CD4-positive, alpha-beta T cell treated with Interleukin-2 at 100 ng/mL for 4 hours (primary cell): ENCODE data around the gene SMURF2.
A peak's percentile ranks its signal among the peaks of the same experiment; 100 is the strongest.

Experiments
- DNase-seq: peaks from one replicate; pipeline ENCODE4 v3.0.0-alpha.2; 2020; ENCODE audit warnings: low spot score

SMURF2 gene

DNA sequence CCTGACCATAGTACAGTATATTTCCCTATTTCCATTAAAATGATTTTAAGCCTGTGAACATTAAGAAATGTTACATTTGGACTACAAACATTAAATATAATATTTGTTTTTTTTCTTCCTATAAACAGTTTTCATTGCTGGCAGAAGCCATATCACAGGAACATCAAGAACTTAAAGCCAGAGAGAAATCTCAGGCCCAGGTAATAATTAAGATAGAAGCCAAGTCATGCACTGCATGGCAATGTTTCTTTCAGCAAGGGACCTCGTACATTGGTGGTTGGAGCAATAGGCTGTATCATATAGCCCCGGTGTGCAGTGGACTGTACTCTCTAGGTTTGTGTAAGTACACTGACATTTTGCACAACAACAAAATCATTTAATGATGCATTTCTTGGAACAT, 125.2 kb downstream of the SMURF2 start:
- no peak for DNase-seq

DNA sequence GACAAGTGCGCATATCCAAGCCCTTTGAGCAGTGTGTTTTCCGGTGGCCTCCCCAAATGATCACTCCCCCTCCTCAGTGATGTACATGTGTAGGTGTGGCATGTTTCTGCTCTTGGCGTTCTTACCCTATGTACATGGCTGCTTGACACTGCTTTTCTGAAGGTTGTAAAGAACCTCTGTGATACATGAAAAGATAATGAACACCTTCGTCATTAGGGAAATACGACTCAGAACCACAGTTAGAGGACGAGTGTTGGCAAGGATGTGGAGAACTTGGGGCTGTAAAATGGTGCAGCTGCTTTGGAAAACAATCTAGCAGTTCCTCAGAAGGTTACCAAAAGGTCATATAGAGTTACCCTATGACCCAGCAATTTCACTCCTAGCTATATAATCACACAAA, 126.8 kb downstream of the SMURF2 start:
- DNase-seq: no peak

DNA sequence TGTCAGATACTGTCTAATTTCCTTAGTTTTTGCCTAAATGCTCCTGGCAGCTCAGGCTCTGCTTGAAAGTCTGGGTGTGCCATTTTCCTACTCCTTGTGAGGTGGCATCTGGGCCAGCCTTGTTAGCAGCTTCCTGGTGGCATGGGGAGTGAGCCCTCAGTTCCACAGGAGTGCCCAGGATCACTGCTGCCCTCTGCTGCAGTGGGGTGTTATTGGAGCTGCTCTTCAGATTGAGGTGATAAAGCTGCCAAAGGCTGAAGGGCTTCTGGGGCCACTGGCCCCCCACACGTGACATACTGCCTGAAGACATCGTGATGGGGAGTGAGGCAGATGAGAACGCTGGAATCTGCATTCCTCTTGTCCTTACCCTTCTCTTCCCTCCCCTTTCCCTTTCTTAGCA, 127.9 kb downstream of the SMURF2 start:
- DNase-seq: no peak

DNA sequence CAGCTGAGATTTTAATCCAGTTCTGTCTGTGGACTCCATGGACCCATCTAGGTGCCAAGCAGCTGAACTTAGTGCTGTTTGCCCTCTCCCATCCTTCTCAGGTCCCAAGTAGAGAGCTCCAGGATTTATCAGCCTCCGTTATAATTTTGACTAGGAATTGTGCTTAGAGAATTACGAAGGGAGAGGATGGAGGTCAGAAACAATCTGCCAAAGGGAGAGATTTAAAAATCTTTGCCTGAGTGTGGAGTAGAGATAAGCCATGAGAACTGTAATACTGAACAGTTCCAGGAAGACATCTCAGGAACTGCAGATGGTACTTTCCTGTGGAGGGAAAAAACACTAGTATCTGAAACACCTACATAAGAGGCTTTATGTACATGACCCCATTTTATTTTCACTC, 128.3 kb downstream of the SMURF2 start:
- no peak for DNase-seq

DNA sequence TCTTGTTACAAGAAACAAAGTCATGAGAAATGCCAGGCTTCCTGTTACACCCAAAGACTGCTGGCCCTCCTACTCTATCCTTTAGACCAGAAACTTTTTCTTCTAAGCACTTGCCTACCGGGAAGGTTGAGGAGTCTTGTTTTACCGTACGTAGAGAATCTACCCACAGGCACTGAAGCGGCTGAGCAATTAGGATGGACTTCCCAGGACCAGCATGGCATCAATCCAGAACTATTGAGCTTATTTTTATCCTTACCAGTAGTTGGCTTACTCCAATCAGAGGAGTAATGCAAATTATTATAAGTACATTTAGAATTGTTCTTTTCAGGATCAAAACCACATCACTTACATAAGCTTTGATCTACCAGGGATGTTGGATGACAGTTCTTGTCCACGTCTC, 129.7 kb downstream of the SMURF2 start:
- DNase-seq: no peak

- no peak for DNase-seq
These were observed 130.1 kb downstream of the SMURF2 start for GRCh38 chr17:64531955-64532371.

DNA sequence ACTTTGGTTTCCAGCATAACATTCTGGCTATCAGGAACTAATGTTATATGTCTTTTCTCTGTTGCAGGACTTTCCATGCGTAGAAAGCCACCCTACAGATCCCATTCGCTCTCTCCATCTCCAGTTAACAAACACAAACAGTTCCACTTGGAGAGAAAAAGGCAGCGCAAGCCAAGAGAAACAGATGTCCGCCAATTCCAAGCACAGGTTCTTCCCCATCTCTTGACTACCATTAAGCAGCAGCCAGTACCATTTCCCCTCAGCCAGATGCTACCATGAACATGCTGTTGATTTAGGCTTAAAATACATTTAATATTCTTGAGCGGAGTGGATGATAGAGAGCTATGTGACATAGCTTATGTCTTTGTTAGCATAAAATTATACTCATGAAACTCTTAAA, 132.9 kb downstream of the SMURF2 start:
- no peak for DNase-seq

GRCh38 chr17:64527914-64528313, 134.2 kb downstream of the SMURF2 start:
- no peak for DNase-seq

DNA sequence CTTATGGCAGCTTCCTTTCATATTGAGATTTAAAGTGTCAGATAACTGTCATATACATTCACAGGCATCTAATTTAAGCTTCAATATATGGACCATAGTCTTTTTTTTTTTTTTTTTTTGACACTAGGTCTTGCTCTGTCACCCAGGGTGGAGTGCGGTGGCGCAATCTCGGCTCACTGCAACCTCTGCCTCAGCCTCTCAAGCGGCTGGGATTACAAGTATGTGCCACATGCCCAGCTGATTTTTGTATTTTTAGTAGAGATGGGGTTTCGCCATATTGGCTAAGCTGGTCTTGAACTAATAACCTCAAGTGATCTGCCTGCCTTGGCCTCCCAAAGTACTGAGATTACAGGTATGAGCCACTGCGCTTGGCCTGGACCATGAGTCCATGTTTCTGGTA, 141.7 kb downstream of the SMURF2 start:
- DNase-seq: no peak

DNA sequence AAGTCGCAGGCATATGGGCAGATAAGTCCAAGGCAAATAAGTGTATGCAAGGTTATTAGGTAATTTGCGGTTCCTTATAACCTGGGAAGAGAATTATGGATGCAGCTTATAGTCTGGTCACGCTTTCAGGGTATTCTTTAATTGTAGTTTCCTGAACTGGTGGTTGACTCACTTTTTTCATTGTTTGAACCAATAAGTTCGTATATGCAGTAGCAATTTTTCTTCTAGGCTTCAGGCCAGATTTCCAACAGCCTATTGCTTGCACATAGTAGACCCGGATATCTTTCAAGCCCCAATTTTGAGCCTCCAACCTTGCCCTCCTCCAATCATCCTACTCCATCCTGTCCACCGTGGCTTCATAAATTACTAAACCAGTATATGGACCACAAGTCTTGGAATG, 142.5 kb downstream of the SMURF2 start:
- DNase-seq: no peak

DNA sequence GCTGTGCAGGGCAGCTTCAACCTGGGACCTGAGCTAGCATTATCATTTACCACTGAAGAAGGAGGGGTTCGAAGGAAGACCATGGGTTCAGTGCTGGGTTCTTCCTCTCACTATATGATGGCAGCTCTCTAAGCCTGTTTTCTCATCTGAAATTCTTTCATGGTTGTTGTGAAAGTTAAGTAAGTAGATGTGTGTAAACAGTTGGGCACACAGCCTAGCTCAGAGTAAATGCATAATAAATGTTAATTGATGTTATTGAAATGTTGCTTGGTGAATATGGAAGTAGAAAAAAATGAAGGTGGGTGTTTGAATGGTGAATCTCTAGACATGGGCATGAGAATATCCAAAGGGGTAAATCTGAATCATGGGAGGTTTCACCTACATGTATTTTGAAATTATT, 146.3 kb downstream of the SMURF2 start:
- DNase-seq: no peak

DNA sequence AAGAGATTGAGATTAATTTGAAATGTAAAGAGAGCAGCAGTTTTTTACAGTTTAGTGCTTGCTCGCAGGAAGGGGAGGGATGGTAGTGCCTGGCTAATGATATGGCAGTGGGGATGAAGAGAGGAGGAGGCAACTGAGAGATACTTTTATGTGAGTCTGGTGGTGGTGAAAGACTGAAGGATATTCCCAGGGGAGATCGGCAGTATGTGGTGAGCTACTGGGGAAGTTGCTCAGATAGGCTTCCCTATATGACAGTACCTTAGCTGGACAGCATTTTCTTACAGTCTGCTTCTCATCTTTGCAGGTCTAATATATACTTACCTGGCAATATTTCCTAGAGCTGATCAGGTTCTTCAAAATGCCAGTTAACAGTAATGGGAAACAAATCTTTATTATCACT, 146.7 kb downstream of the SMURF2 start:
- no peak for DNase-seq

- DNase-seq: no peak
These were observed 152.9 kb downstream of the SMURF2 start for GRCh38 chr17:64509179-64509578.

DNA sequence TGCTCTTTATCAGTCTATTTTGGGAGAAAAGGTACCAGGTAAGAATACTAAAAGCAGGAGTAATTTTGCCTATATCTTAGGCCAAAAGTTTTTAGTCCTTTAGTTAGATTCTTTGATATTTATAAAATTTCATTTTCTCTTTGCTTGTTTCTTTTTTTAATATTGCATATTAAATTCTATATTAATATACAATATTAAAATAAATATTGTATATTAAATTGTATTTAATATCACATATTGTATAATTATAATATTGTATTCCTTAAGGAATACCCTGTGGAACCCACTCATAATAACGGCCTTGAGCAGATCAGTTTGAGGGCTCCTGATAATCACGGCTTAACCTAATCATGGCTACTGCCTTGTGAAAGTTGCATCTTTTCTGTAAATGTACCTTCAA, 153.4 kb downstream of the SMURF2 start:
- no peak for DNase-seq

GRCh38 chr17:64507413-64507782, 154.7 kb downstream of the SMURF2 start:
- DNase-seq: peak; percentile 77

DNA sequence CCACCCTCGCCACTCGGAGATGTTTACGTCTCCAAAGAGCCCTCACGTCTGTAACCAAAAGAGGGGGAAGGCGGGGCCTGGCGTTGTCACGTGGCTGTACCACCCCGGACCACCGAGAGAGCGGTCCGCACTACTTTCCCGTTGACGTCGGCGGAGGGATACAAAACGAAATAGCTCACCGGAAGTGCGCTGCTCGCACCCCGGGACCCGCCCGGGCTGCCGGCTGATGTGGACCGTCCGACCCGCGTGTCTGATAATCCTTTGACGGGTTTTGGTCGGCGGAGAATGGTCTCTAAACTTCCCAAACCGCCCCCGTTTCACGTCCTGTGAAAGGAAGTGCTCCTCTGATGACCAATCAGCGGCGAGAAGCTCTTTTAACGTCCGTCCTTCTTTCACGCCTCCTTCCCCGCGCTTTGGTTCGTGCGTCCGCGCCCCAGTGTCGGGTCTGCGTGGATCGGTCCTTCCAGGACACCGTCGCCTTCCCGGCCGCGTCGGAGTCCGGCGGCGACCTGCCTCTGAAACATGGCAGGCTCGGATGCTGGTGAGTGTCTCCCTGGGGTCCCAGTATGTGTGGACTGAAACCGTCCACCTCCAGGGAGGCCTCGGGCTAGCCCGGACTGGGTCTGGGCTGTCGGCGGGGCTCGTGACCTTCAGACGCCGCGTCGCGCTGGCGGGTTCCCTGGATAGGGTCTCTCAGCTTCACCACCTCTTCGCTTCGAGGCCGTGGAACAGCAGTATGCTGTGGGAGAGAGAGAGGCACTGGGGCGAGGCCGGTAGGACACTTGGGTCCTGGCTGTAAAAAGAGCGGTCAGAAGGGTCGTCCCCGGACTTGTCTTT, 155.3 kb downstream of the SMURF2 start, which contains the start of gene CEP95:
Gene CEP95 (plus strand): TSS at position 402 of the 837 bp plus-strand sequence. CDS start 121 bp downstream, at position 523.
- DNase-seq: peak; percentile 97

DNA sequence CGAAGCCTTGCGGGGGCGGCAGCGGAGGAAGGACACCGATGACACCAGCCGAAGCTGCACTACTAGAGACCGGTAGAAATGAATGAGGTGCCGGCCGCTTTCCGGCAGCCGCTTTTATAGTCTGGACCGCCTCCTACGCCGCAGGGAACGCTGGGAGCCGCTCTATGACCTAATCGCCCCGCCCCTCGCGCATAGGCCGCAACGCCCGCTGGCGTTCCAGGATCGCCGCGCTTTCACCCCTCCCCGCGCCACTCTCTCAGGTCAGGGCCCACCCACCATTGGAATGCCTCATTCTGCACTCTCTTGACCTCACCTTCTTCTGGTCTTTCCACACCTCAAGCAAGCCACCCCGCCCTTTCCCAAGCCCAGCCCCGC, 155.9 kb downstream of the SMURF2 start, which contains the start of gene DDX5:
Gene DDX5 (minus strand): TSS at position 89 of the 375 bp plus-strand sequence. CDS start 170 bp downstream, outside the sequence.
- peak; percentile 97 for DNase-seq

- DNase-seq: peak; percentile 94
These were observed 156.5 kb downstream of the SMURF2 start for GRCh38 chr17:64505340-64506200.

DNA sequence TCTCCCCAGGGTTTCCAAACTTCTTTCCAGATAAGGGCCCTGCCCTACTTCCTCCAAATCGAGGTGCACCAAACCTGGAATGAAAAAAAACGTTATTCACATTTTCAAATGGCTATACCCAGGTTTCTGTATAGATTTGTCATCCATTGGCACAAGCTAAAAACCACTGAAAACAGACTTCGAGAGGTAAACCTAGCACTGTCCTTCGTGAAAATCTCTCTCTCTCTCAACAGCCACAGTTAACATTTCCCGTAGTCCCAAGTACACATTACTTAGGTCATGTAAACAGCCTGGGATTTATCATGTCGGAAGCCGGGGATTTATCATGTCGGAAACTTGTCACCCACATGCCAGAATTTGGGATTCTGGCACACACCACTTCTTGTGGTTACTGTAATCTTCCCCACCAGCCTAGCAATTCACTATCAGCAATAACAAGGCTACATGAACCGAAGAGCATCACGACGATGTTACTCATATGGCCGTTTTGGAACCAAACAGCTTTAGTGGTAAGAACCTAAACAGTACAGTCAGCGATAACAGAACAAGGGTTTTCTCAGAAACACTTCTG, 157.3 kb downstream of the SMURF2 start:
- no peak for DNase-seq

GRCh38 chr17:64503821-64504768, 158.0 kb downstream of the SMURF2 start:
- no peak for DNase-seq

- no peak for DNase-seq
These were observed 158.8 kb downstream of the SMURF2 start for GRCh38 chr17:64503341-64503740.

DNA sequence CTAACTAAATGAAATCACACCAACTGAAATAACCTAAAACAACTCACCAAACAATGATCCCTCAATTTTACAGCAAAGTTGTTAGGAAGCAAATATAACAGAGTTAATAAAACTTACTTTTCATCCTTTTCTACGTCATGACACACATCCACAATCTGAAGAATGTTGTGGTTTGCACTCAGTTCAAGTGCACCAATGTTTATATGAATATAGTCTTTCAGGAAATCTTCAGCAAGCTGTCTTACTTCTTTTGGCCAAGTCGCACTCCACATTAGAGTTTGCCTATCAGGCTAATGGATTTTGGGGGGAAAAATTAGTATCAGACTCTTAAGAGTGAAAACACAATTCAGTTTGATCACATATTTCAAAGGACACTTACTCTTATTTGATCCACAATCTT, 159.3 kb downstream of the SMURF2 start:
- DNase-seq: no peak
